Mesenchymal stem cell (in vitro differentiated cells and primary cell): ENCODE measurements around the gene CSH2.
"Not testable (repeated sequence)": the region's sequence is repeated elsewhere in the genome, so short reads cannot be mapped to it uniquely, and the experiment has no call there.

Source experiments
- DNase-seq: peaks from one replicate; pipeline ENCODE4 v3.0.0-alpha.2; 2013
- H2AFZ ChIP-seq: one replicate; pipeline ENCODE4 v1.6.1; 2013; ENCODE audit warnings: low read depth, mild to moderate bottlenecking, control low read depth, inconsistent platforms, low read length, moderate library complexity
- H2AK5ac ChIP-seq: 2 replicates; pipeline ENCODE4 v1.6.1; 2013; ENCODE audit warnings: low read length, moderate library complexity, mild to moderate bottlenecking, inconsistent platforms; ENCODE audit not compliant: severe bottlenecking
- H2BK120ac ChIP-seq: one replicate; pipeline ENCODE4 v1.6.1; 2013; ENCODE audit warnings: low read depth, mild to moderate bottlenecking, inconsistent platforms, low read length, moderate library complexity
- H2BK12ac ChIP-seq, 2 experiments: one replicate each; pipeline ENCODE4 v1.6.1; 2013; ENCODE audit warnings: inconsistent platforms in 2 of 2, low read length in 2 of 2, mild to moderate bottlenecking in 2 of 2, moderate library complexity in 2 of 2, control low read depth in 1 of 2
- H2BK15ac ChIP-seq: one replicate; pipeline ENCODE4 v1.6.1; 2013; ENCODE audit warnings: mild to moderate bottlenecking, low read depth, inconsistent platforms; ENCODE audit not compliant: poor library complexity, severe bottlenecking
- H2BK5ac ChIP-seq: 2 replicates; pipeline ENCODE4 v1.6.1; 2013; ENCODE audit warnings: low read depth, mild to moderate bottlenecking, low read length, control low read depth, inconsistent platforms; ENCODE audit not compliant: poor library complexity, severe bottlenecking
- H3K14ac ChIP-seq, 2 experiments: one replicate each; pipeline ENCODE4 v1.6.1; 2013; ENCODE audit warnings: inconsistent platforms in 2 of 2, low read length in 2 of 2, control low read depth in 1 of 2, mild to moderate bottlenecking in 1 of 2, moderate library complexity in 1 of 2
- H3K18ac ChIP-seq, 2 experiments: one replicate each; pipeline ENCODE4 v1.6.1; 2013; ENCODE audit warnings: inconsistent platforms in 2 of 2, low read length in 2 of 2, control low read depth in 1 of 2, low read depth in 1 of 2, mild to moderate bottlenecking in 1 of 2
- H3K23ac ChIP-seq, 2 experiments: one replicate each; pipeline ENCODE4 v1.6.1; 2013; ENCODE audit warnings: inconsistent platforms in 2 of 2, low read length in 2 of 2, mild to moderate bottlenecking in 2 of 2, moderate library complexity in 2 of 2, control low read depth in 1 of 2
- H3K27ac ChIP-seq: 2 replicates; pipeline ENCODE4 v1.5.1; 2013; ENCODE audit warnings: mild to moderate bottlenecking, moderate library complexity, low read length, control low read depth, inconsistent platforms; ENCODE audit not compliant: poor library complexity, severe bottlenecking
- H3K27me3 ChIP-seq, 2 experiments: 2 replicates each; pipeline versions ENCODE4 v1.6.1 to v1.7.0; 2013; ENCODE audit warnings: low read length in 2 of 2, mild to moderate bottlenecking in 2 of 2, moderate library complexity in 2 of 2, control low read depth in 1 of 2, inconsistent platforms in 1 of 2; ENCODE audit not compliant: control insufficient read depth in 1 of 2, insufficient read depth in 1 of 2
- H3K36me3 ChIP-seq, 2 experiments: 2 replicates each; pipeline versions ENCODE4 v1.6.1 to v1.7.0; 2013; ENCODE audit warnings: low read length in 2 of 2, control low read depth in 1 of 2, inconsistent platforms in 1 of 2, low read depth in 1 of 2, mild to moderate bottlenecking in 1 of 2; ENCODE audit not compliant: insufficient read depth in 2 of 2, control insufficient read depth in 1 of 2
- H3K4ac ChIP-seq, 2 experiments: one replicate each; pipeline ENCODE4 v1.6.1; 2013; ENCODE audit warnings: inconsistent platforms in 2 of 2, low read length in 2 of 2, mild to moderate bottlenecking in 2 of 2, moderate library complexity in 2 of 2, control low read depth in 1 of 2, low read depth in 1 of 2
- H3K4me1 ChIP-seq: 2 replicates; pipeline ENCODE4 v1.6.1; 2013; ENCODE audit warnings: low read depth, low read length, control low read depth; ENCODE audit not compliant: control insufficient read depth, insufficient read depth
- H3K4me2 ChIP-seq: 2 replicates; pipeline ENCODE4 v1.6.1; 2013; ENCODE audit warnings: low read length, mild to moderate bottlenecking, inconsistent platforms; ENCODE audit not compliant: poor library complexity, severe bottlenecking
- H3K4me3 ChIP-seq, 2 experiments: 2 replicates each; pipeline versions ENCODE4 v1.5.1 to v1.7.0; 2013; ENCODE audit warnings: low read length in 2 of 2, mild to moderate bottlenecking in 2 of 2, control low read depth in 1 of 2, low read depth in 1 of 2; ENCODE audit not compliant: insufficient read depth in 1 of 2
- H3K79me1 ChIP-seq: replicated peaks from 2 replicates; pipeline ENCODE4 v1.6.1; 2013; ENCODE audit warnings: mild to moderate bottlenecking, control low read depth, low read length, inconsistent platforms; ENCODE audit not compliant: poor library complexity, severe bottlenecking
- H3K9ac ChIP-seq: 2 replicates; pipeline ENCODE4 v1.7.0; 2013; ENCODE audit warnings: mild to moderate bottlenecking, low read length, moderate library complexity
- H3K9me3 ChIP-seq: 2 replicates; pipeline ENCODE4 v1.7.0; 2013; ENCODE audit warnings: mild to moderate bottlenecking, low read length; ENCODE audit not compliant: control insufficient read depth
- H4K8ac ChIP-seq: one replicate; pipeline ENCODE4 v1.6.1; 2013; ENCODE audit warnings: inconsistent platforms, mild to moderate bottlenecking, low read length, moderate library complexity
- H4K91ac ChIP-seq: one replicate; pipeline ENCODE4 v1.6.1; 2013; ENCODE audit warnings: mild to moderate bottlenecking, low read length, inconsistent platforms
- whole genome bisulfite sequencing: methylation state at CpG from one replicate; pipeline ENCODE4 v1.1.7; 2013; ENCODE audit warnings: mixed read lengths; 5-methylcytosine and 5-hydroxymethylcytosine counted together

The CSH2 gene

DNA sequence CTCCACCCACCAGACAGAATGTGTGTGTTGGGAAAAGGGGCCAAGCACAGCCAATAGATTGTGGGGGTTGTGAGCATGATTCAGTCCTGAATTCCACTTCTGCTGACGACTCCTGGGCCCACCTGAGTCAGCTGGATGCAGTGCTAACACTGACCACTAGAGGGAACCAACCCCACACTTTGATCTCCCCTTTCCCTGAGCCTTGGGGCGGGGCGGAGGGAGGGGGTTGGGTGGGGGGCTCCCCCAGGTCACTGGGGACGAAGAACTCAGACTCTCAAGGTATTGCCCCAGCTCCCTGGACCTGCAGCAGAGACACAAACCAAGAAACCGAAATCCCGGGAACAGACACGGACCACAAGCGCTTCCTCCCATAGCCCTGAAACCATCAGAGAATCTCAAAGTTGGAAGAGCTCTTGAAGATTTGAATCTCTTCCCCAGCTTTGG, 38.2 kb upstream of the CSH2 start:
- H3K4me1 ChIP-seq = no peaks in the 10 kb centered on the region
- 54% methylated on average over 7 of the region's 8 CpGs for WGBS

DNA sequence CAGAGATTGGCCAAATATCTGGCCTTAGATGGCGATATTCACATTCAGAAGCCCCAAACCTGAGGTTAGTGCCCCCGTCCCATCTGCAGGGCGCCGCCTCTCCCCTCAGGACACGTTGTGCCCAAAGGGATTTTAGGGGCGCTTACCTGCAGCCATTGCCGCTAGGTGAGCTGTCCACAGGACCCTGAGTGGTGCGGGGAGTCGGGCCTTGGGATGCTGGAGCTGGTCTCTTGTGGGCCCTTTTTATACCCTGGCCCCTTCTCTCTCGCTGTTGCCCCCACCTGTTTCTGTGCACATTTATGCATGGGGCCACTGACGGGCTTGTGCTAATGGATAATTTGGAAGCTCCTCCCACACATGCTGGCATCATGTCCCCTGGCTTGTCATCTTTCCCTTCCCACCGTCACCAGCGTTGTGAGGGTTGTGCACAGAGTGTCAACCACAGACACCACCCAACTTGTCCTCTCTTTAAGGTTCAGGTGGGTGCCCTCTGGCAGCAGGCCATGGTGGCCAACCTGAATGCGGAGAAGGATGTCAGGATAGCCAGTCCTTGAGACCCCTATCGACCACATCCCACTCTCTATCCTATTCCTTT, 37.7 kb upstream of the CSH2 start, which contains the start of gene CSHL1:
Gene CSHL1, minus strand, starts transcription at position 218 of the 595 bp plus-strand sequence. Its CDS starts 62 bp downstream, at position 156.
- Histone ChIP-seq H2BK120ac (no peak within 1 kb of the TSS), H4K8ac (no peak within 1 kb of the TSS), H4K91ac (no peak within 1 kb of the TSS), H3K14ac (no peak within 1 kb of the TSS), H3K23ac (no peak within 1 kb of the TSS), H3K27me3 (peaks cover 34 to 61% of the 10 kb centered on the region in 2 experiments), H3K4me1 (no peaks in the 10 kb centered on the region), H3K9me3 (no peaks in the 10 kb centered on the region), H2BK15ac (no peak within 1 kb of the TSS), H3K27ac (no peak within 1 kb of the TSS), H3K9ac (no peak within 1 kb of the TSS), H3K36me3 (no peaks in the 10 kb centered on the region), H3K4me2 (no peak within 1 kb of the TSS), H2AFZ (no peak within 1 kb of the TSS), H2BK5ac (no peak within 1 kb of the TSS), H3K79me1 (no peaks in the 10 kb centered on the region), H2AK5ac (no peak within 1 kb of the TSS), H3K18ac (no peak within 1 kb of the TSS), H3K4me3 (no peak within 1 kb of the TSS), H2BK12ac (no peak within 1 kb of the TSS), H3K4ac (no peak within 1 kb of the TSS)
- no peak for DNase-seq
- 56% methylated on average over 13 of the region's 15 CpGs for WGBS

More for the DNA sequence above, 38.2 kb upstream of the CSH2 start:
- H2AFZ ChIP-seq = no peak overlapping the region
- no peak overlapping the region for H2AK5ac ChIP-seq
- no peak overlapping the region for H3K9ac ChIP-seq
- no peak overlapping the region for H3K4ac ChIP-seq
- no peak overlapping the region for H2BK5ac ChIP-seq
- peak; percentile 28 for DNase-seq
- no peak overlapping the region for H4K8ac ChIP-seq
- no peak overlapping the region for H3K23ac ChIP-seq
- no peaks in the 10 kb centered on the region for H3K36me3 ChIP-seq
- H3K4me3 ChIP-seq = no peak overlapping the region
- no peak overlapping the region for H3K27ac ChIP-seq
- no peaks in the 10 kb centered on the region for H3K79me1 ChIP-seq
- no peak overlapping the region for H3K14ac ChIP-seq
- no peak overlapping the region for H2BK120ac ChIP-seq
- no peak overlapping the region for H3K18ac ChIP-seq
- no peak overlapping the region for H4K91ac ChIP-seq
- no peak overlapping the region for H3K4me2 ChIP-seq
- H2BK12ac ChIP-seq = no peak overlapping the region
- peaks cover 39 to 67% of the 10 kb centered on the region in 2 experiments for H3K27me3 ChIP-seq
- no peaks in the 10 kb centered on the region for H3K9me3 ChIP-seq
- no peak overlapping the region for H2BK15ac ChIP-seq

GRCh38 chr17:63910096-63910495, 36.6 kb upstream of the CSH2 start:
- no peak overlapping the region for H3K4me2 ChIP-seq
- H3K36me3 ChIP-seq = no peaks in the 10 kb centered on the region
- H2BK12ac ChIP-seq = no peak overlapping the region
- H2BK5ac ChIP-seq = no peak overlapping the region
- H2AFZ ChIP-seq = no peak overlapping the region
- no peak for DNase-seq
- H2AK5ac ChIP-seq = no peak overlapping the region
- H3K9me3 ChIP-seq = no peaks in the 10 kb centered on the region
- no peak overlapping the region for H4K91ac ChIP-seq
- H3K18ac ChIP-seq = no peak overlapping the region
- H3K9ac ChIP-seq = no peak overlapping the region
- H3K14ac ChIP-seq = no peak overlapping the region
- no peaks in the 10 kb centered on the region for H3K4me1 ChIP-seq
- H3K27ac ChIP-seq = no peak overlapping the region
- H4K8ac ChIP-seq = no peak overlapping the region
- no peaks in the 10 kb centered on the region for H3K79me1 ChIP-seq
- H3K23ac ChIP-seq = no peak overlapping the region
- H2BK120ac ChIP-seq = no peak overlapping the region
- no peak overlapping the region for H3K4me3 ChIP-seq
- H3K4ac ChIP-seq = no peak overlapping the region
- peaks cover 26 to 57% of the 10 kb centered on the region in 2 experiments for H3K27me3 ChIP-seq
- 82% methylated on average over 12 of the region's 14 CpGs for WGBS
- H2BK15ac ChIP-seq = no peak overlapping the region

DNA sequence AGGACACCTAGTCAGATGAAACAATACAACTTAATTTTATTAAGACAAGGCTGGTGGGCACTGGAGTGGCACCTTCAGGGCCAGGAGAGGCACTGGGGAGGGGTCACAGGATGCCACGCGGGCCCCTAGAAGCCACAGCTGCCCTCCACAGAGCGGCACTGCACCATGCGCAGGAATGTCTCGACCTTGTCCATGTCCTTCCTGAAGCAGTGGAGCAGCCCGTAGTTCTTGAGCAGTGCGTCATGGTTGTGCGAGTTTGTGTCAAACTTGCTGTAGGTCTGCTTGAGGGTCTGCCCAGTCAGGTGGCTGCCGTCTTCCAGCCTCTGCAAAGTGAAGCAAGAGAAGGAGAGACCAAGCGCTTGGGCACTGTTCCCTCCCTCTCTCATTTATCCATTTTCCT, 36.1 kb upstream of the CSH2 start:
- H3K27me3 ChIP-seq = peaks cover 26 to 55% of the 10 kb centered on the region in 2 experiments
- not testable (repeated sequence) for H3K4me1 ChIP-seq, H3K18ac ChIP-seq, H3K36me3 ChIP-seq, H2AFZ ChIP-seq, H2BK120ac ChIP-seq, H3K14ac ChIP-seq, H4K91ac ChIP-seq, H2AK5ac ChIP-seq, H4K8ac ChIP-seq, H3K23ac ChIP-seq, H3K9me3 ChIP-seq, H3K79me1 ChIP-seq, H3K4me2 ChIP-seq, DNase-seq, H2BK5ac ChIP-seq, H3K27ac ChIP-seq, H2BK12ac ChIP-seq, H3K4ac ChIP-seq, H2BK15ac ChIP-seq, H3K9ac ChIP-seq, H3K4me3 ChIP-seq
- WGBS = 93% methylated on average over 7 of the region's 10 CpGs
